ENCODE data around the gene G6PC1. TPM values are rescaled to one million over a fixed set of nuclear protein-coding genes. Genes with fewer than 3 reads are reported as not detected.
"Not testable (repeated sequence)": the region's sequence is repeated elsewhere in the genome, so short reads cannot be mapped to it uniquely, and the experiment has no call there.

G6PC1 gene
- total RNA-seq, 1 donor from 2014 or later, result not detected

GRCh38 chr17:42853597-42853967, 47.0 kb upstream of the G6PC1 start:
- Mint-ChIP-seq H3K4me3 (ENCODE audit: unreplicated experiment) (no peak overlapping the region), H3K36me3 (ENCODE audit: unreplicated experiment) (no peaks in the 10 kb centered on the region), H3K27ac (ENCODE audit: unreplicated experiment) (no peak overlapping the region), H3K9me3 (ENCODE audit: unreplicated experiment) (no peaks in the 10 kb centered on the region), H3K27me3 (ENCODE audit: unreplicated experiment) (no peaks in the 10 kb centered on the region), H3K4me1 (ENCODE audit: unreplicated experiment) (no peaks in the 10 kb centered on the region)
- no peak for DNase-seq (ENCODE audit: extremely low spot score, unreplicated experiment)
- TF ChIP-seq CTCF (IDR thresholded peaks at IDR 0.05), result no peak

GRCh38 chr17:42853968-42854790, 46.4 kb upstream of the G6PC1 start:
- no peaks in the 10 kb centered on the region for H3K36me3 Mint-ChIP-seq (ENCODE audit: unreplicated experiment)
- H3K4me3 Mint-ChIP-seq (ENCODE audit: unreplicated experiment), result no peak overlapping the region

GRCh38 chr17:42855048-42855596, 45.5 kb upstream of the G6PC1 start:
- Mint-ChIP-seq H3K27me3 (ENCODE audit: unreplicated experiment) (no peaks in the 10 kb centered on the region), H3K36me3 (ENCODE audit: unreplicated experiment) (no peaks in the 10 kb centered on the region), H3K4me1 (ENCODE audit: unreplicated experiment) (no peaks in the 10 kb centered on the region), H3K4me3 (ENCODE audit: unreplicated experiment) (no peak overlapping the region), H3K27ac (ENCODE audit: unreplicated experiment) (no peak overlapping the region), H3K9me3 (ENCODE audit: unreplicated experiment) (no peaks in the 10 kb centered on the region)
- no peak for TF ChIP-seq CTCF (IDR thresholded peaks at IDR 0.05)
- no peak for DNase-seq (ENCODE audit: extremely low spot score, unreplicated experiment)

More at GRCh38 chr17:42853968-42854790, 46.4 kb upstream of the G6PC1 start:
- H3K27me3 Mint-ChIP-seq (ENCODE audit: unreplicated experiment), result no peaks in the 10 kb centered on the region
- H3K9me3 Mint-ChIP-seq (ENCODE audit: unreplicated experiment), result no peaks in the 10 kb centered on the region
- H3K27ac Mint-ChIP-seq (ENCODE audit: unreplicated experiment), result no peak overlapping the region
- H3K4me1 Mint-ChIP-seq (ENCODE audit: unreplicated experiment), result no peaks in the 10 kb centered on the region
- no peak for DNase-seq (ENCODE audit: extremely low spot score, unreplicated experiment)
- TF ChIP-seq CTCF (IDR thresholded peaks at IDR 0.05), result no peak

GRCh38 chr17:42856093-42856492, 44.5 kb upstream of the G6PC1 start:
- not testable (repeated sequence) for H3K36me3 Mint-ChIP-seq (ENCODE audit: unreplicated experiment); H3K4me3 Mint-ChIP-seq (ENCODE audit: unreplicated experiment); H3K27ac Mint-ChIP-seq (ENCODE audit: unreplicated experiment); H3K9me3 Mint-ChIP-seq (ENCODE audit: unreplicated experiment); H3K4me1 Mint-ChIP-seq (ENCODE audit: unreplicated experiment); H3K27me3 Mint-ChIP-seq (ENCODE audit: unreplicated experiment); DNase-seq (ENCODE audit: extremely low spot score, unreplicated experiment)

- not testable (repeated sequence) for H3K4me3 Mint-ChIP-seq (ENCODE audit: unreplicated experiment); H3K9me3 Mint-ChIP-seq (ENCODE audit: unreplicated experiment); H3K36me3 Mint-ChIP-seq (ENCODE audit: unreplicated experiment); H3K4me1 Mint-ChIP-seq (ENCODE audit: unreplicated experiment); H3K27ac Mint-ChIP-seq (ENCODE audit: unreplicated experiment); H3K27me3 Mint-ChIP-seq (ENCODE audit: unreplicated experiment); DNase-seq (ENCODE audit: extremely low spot score, unreplicated experiment)
Measured at GRCh38 chr17:42856516-42856915, 44.1 kb upstream of the G6PC1 start.

- no peak for TF ChIP-seq CTCF (IDR thresholded peaks at IDR 0.05)
- H3K27ac Mint-ChIP-seq (ENCODE audit: unreplicated experiment), result no peak overlapping the region
- H3K4me1 Mint-ChIP-seq (ENCODE audit: unreplicated experiment), result no peaks in the 10 kb centered on the region
Measured at GRCh38 chr17:42857389-42857788, 43.2 kb upstream of the G6PC1 start.

More at GRCh38 chr17:42857389-42857788, 43.2 kb upstream of the G6PC1 start:
- no peak for DNase-seq (ENCODE audit: extremely low spot score, unreplicated experiment)
- Mint-ChIP-seq H3K27me3 (ENCODE audit: unreplicated experiment) (no peaks in the 10 kb centered on the region), H3K4me3 (ENCODE audit: unreplicated experiment) (no peak overlapping the region), H3K36me3 (ENCODE audit: unreplicated experiment) (no peaks in the 10 kb centered on the region), H3K9me3 (ENCODE audit: unreplicated experiment) (no peaks in the 10 kb centered on the region)
